Measurements from ENCODE around the gene PACS2.

Gene PACS2

GRCh38 chr14:105413544-105413886 lies 99.0 kb downstream of the PACS2 start:
- TF ChIP-seq GLIS3 (CRISPR knock-in tag; IDR thresholded peaks at IDR 0.05) (no peak), POU6F1 (CRISPR knock-in tag; IDR thresholded peaks at IDR 0.05; ENCODE audit: borderline replicate concordance, low read depth) (no peak)
- no peak for ATAC-seq

GRCh38 chr14:105414456-105415371 lies 100.2 kb downstream of the PACS2 start:
- TF ChIP-seq PPARA (CRISPR knock-in tag; IDR thresholded peaks at IDR 0.05; ENCODE audit: borderline replicate concordance) = no peak
- no peak for TF ChIP-seq ZNF565 (CRISPR knock-in tag; conservative IDR thresholded peaks at IDR 0.05; ENCODE audit: low read depth)
- TF ChIP-seq CSRNP3 (CRISPR knock-in tag; IDR thresholded peaks at IDR 0.05) = no peak
- no peak for TF ChIP-seq ZNF8 (CRISPR knock-in tag; IDR thresholded peaks at IDR 0.05)
- no peak for TF ChIP-seq ZFP3 (CRISPR knock-in tag; IDR thresholded peaks at IDR 0.05)
- no peak for TF ChIP-seq TSHZ2 (CRISPR knock-in tag; IDR thresholded peaks at IDR 0.05)
- TF ChIP-seq PATZ1 (CRISPR knock-in tag; IDR thresholded peaks at IDR 0.05; ENCODE audit: borderline replicate concordance) = no peak
- peak; percentile 88 for ATAC-seq

GRCh38 chr14:105415481-105416428 lies 101.2 kb downstream of the PACS2 start:
- no peak for TF ChIP-seq RARB (CRISPR knock-in tag; IDR thresholded peaks at IDR 0.05)
- no peak for ATAC-seq

GRCh38 chr14:105416671-105417070 lies 102.1 kb downstream of the PACS2 start:
- TF ChIP-seq GLIS3 (CRISPR knock-in tag; IDR thresholded peaks at IDR 0.05) (no peak), CREB5 (CRISPR knock-in tag; IDR thresholded peaks at IDR 0.05; ENCODE audit: low read depth) (no peak), ZNF565 (CRISPR knock-in tag; conservative IDR thresholded peaks at IDR 0.05; ENCODE audit: low read depth) (no peak), ARNTL (CRISPR knock-in tag; IDR thresholded peaks at IDR 0.05; ENCODE audit: borderline replicate concordance, low read depth) (no peak), ISL1 (CRISPR knock-in tag; IDR thresholded peaks at IDR 0.05) (no peak), ESRRG (CRISPR knock-in tag; IDR thresholded peaks at IDR 0.05) (no peak), TSHZ2 (CRISPR knock-in tag; IDR thresholded peaks at IDR 0.05) (no peak)
- no peak for ATAC-seq
